Sigmoid colon (tissue), 7 donors: Measurements from ENCODE around the gene UBXN1. TPM values are rescaled to one million over a fixed set of nuclear protein-coding genes. Genes with fewer than 3 reads are reported as not detected.

Source experiments
- DNase-seq: peaks from one replicate; pipeline ENCODE4 v3.0.0-alpha.2; 2019
- H3K27ac ChIP-seq, 4 donors: fragments of 200-600 bp; sonication (generic); one replicate each; pipeline ENCODE4 v1.5.1; 2016 to 2019; ENCODE audit warnings: mild to moderate bottlenecking in 1 of 4
- H3K27me3 ChIP-seq, 3 donors: fragments of 200-600 bp; sonication (generic); one replicate each; pipeline ENCODE4 v1.5.1; 2019; ENCODE audit warnings: mild to moderate bottlenecking in 1 of 3
- H3K36me3 ChIP-seq, 4 donors: fragments of 200-600 bp; sonication (generic); one replicate each; pipeline ENCODE4 v1.5.1; 2016 to 2019
- H3K4me1 ChIP-seq, 4 donors: fragments of 200-600 bp; sonication (generic); one replicate each; pipeline ENCODE4 v1.5.1; 2017 to 2019
- H3K4me3 ChIP-seq, 4 donors: fragments of 200-600 bp; sonication (generic); one replicate each; pipeline ENCODE4 v1.5.1; 2017 to 2019; ENCODE audit warnings: mild to moderate bottlenecking in 2 of 4, moderate library complexity in 1 of 4
- H3K9me3 ChIP-seq, 4 donors: fragments of 200-600 bp in 3 of 4; sonication (generic) in 3 of 4; one replicate each; pipeline versions ENCODE4 v1.5.1 to v1.6.1; 2013 to 2019
- EP300 ChIP-seq, 4 donors: sonication (generic); formaldehyde crosslinking; IDR thresholded peaks; one replicate each; pipeline ENCODE4 v1.6.1; 2017; ENCODE audit warnings: antibody characterized with exemption in 4 of 4
- POLR2A ChIP-seq, 2 donors: fragments of 450-650 bp; IDR thresholded peaks; one replicate each; pipeline ENCODE4 v1.6.1; 2016; ENCODE audit warnings: antibody characterized with exemption in 2 of 2, mild to moderate bottlenecking in 2 of 2, moderate library complexity in 2 of 2
- POLR2AphosphoS5 ChIP-seq, 4 donors: sonication (generic); formaldehyde crosslinking; IDR thresholded peaks; one replicate each; pipeline ENCODE4 v1.6.1; 2017; ENCODE audit warnings: antibody characterized with exemption in 4 of 4
- WGBS, 2 donors: extraction: QIAGEN DNeasy Blood & Tissue Kit; methylation state at CpG; one replicate each; pipeline ENCODE4 v1.1.7; 2013; 5-methylcytosine and 5-hydroxymethylcytosine counted together
- intact Hi-C: fragments of 100-400 bp; cut with DNase I; formaldehyde crosslinking; loops from one replicate; pipeline ENCODE4 v1.15.1; 2023
- polyA plus RNA-seq, 3 donors: library from polyadenylated mRNA; stranded (reverse); fragments of 200-250 nt; gene quantifications; one replicate each; pipeline ENCODE4 v1.2.3, GENCODE V29; 2013
- total RNA-seq, 4 donors: library from RNA; depleted of rRNA; stranded (reverse); fragments of >200 nt; gene quantifications; one replicate each; pipeline ENCODE4 v1.1.0, GENCODE V29; 2016
- TF ChIP-seq, protein P1 (sequence below), 4 experiments: fragments of 450-650 bp in 3 of 4; fragments of 200-600 bp in 1 of 4; IDR thresholded peaks; one replicate each; pipeline ENCODE4 v1.5.1; 2016 to 2019; ENCODE audit warnings: antibody characterized with exemption in 4 of 4, mild to moderate bottlenecking in 3 of 4, moderate library complexity in 2 of 4
- donor health status: healthy with polysubstance abuse.
- donor health status: Bipolar disorder and iron deficiency.
- donor health status: healthy.

UBXN1 gene, protein sequence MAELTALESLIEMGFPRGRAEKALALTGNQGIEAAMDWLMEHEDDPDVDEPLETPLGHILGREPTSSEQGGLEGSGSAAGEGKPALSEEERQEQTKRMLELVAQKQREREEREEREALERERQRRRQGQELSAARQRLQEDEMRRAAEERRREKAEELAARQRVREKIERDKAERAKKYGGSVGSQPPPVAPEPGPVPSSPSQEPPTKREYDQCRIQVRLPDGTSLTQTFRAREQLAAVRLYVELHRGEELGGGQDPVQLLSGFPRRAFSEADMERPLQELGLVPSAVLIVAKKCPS
- total RNA-seq (100 to 1,000 TPM; 174 to 298 (median 199) TPM), polyA plus RNA-seq (100 to 1,000 TPM; 132 to 188 (median 174) TPM)

DNA sequence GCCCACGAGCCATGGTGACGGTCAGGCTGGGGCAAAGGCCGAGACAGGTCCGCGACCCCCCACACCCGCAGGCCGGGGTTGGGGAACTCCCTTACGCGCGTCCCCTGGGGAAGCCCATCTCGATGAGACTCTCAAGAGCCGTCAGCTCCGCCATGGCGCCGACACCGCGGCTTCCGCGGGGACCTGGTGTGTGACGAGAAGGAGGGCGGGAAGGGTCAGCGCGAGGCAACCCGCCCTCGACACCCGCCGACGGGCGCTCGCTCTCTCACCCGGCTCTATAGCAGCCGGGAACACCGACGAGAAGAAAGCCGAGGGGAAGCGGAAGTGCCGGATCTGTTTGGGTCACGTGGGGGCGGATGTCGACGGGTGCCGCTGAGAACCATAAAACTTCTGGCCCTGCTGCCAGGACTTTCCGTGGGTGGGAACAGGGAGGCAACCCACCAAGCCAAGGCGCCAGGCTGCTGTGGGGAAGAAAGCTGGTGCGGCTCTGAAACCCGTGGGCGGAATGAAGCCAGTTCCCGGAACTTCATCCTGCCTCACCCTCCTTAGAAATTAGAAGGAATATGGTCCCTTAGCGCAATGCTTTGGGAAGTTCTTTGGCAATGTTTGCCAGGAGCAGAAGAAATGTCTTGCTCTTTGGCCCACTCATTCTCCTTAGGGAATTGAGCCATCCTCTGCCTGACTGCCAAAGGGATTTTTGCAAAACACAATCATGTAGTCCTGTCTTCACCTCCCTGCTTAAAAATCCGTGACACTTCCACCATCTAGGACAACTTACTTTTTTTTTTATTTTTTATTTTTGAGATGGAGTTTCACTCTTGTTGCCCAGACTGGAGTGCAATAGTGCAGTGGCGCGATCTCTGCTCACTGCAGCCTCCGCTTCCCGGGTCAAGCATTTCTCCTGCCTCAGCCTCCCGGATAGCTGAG is at the start of gene UBXN1:
Gene UBXN1 (minus strand): TSS at position 304 of the 927 bp plus-strand sequence. CDS start 150 bp downstream, at position 154.
- DNase-seq = peak; percentile 96
- no peaks in the 10 kb centered on the region for H3K27me3 ChIP-seq
- WGBS, 2 donors = 7 to 9% methylated on average over 55 of the region's 55 CpGs
- no peaks in the 10 kb centered on the region for H3K9me3 ChIP-seq
- H3K27ac ChIP-seq = peak within 1 kb of the TSS; percentile 86 to 93 (median 92)
- H3K4me3 ChIP-seq = peak within 1 kb of the TSS; percentile 74 to 99 (median 96)
- intact Hi-C loops = no loop called here
- TF ChIP-seq EP300 (IDR thresholded peaks at IDR 0.05) (peak in 1 of 4 donors; percentile 38), POLR2A (IDR thresholded peaks at IDR 0.05) (peak; percentile 45 to 74), POLR2AphosphoS5 (IDR thresholded peaks at IDR 0.05) (peak; percentile 76 to 91 (median 84))
- TF ChIP-seq, protein P1, sequence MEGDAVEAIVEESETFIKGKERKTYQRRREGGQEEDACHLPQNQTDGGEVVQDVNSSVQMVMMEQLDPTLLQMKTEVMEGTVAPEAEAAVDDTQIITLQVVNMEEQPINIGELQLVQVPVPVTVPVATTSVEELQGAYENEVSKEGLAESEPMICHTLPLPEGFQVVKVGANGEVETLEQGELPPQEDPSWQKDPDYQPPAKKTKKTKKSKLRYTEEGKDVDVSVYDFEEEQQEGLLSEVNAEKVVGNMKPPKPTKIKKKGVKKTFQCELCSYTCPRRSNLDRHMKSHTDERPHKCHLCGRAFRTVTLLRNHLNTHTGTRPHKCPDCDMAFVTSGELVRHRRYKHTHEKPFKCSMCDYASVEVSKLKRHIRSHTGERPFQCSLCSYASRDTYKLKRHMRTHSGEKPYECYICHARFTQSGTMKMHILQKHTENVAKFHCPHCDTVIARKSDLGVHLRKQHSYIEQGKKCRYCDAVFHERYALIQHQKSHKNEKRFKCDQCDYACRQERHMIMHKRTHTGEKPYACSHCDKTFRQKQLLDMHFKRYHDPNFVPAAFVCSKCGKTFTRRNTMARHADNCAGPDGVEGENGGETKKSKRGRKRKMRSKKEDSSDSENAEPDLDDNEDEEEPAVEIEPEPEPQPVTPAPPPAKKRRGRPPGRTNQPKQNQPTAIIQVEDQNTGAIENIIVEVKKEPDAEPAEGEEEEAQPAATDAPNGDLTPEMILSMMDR (IDR thresholded peaks at IDR 0.05) = no peak
- H3K36me3 ChIP-seq = peaks cover 0 to 33% (median 10%) of the 10 kb centered on the region in 4 donors
- peaks cover 0 to 33% (median 21%) of the 10 kb centered on the region in 4 donors for H3K4me1 ChIP-seq

DNA sequence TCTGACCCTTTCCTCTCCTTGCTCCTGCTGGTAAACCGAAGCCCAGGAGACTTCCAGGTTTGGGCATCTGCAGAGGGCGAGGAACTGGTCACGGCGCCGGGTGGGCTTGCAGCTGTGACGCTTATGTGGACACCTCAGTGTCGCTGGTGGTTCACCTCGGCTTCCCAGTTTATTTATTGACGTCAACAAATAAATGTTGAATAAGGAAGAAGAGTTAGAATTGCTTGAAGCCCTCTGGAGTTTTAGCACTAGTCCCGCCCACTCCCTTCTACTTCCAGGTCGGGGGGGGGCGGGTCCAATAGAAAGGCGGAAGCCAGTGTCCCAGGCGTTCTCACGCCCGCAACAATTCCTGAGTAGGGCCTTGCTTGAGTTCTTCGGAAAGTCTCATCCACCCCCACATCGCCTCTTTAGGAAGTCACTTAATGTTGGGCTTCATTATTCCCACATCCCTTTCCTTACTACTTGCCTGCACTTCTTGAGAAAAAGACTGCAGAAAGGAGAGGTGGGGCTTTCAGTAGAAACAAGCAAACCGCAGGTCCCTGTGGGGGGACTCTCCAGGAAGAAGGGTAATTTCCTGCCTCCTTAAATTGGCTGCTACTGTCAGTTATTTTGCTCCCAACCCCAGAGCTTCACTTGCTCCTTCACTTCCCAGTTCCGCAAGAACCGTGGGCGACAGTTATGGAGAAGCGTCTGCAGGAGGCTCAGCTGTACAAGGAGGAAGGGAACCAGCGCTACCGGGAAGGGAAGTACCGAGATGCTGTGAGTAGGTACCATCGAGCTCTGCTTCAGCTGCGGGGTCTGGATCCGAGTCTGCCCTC is 49.5 kb upstream of the UBXN1 start, which contains the start of gene TTC9C:
Gene TTC9C (plus strand): TSS at position 316 of the 818 bp plus-strand sequence. CDS start 363 bp downstream, at position 679.
- WGBS, 2 donors = 0 to 1% methylated on average over 29 of the region's 29 CpGs

DNA sequence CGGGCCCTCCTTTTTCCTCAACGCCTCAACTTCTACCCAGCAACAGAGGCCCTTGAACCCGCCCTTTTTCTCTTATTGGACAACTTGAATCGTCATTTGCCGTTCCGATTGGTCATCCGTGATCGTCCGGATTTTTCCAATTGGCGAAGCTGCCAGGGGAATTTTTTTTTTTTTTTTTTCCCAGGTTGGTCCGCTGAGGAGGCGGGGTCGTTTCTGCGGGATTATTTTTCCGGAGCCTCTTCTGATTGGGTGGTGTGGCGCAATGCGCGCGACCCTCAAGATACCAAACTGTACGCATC is 48.9 kb upstream of the UBXN1 start:
- Histone ChIP-seq H3K27ac (peak overlapping the region; percentile 96 to 97 (median 96)), H3K9me3 (no peaks in the 10 kb centered on the region), H3K36me3 (peaks cover 8 to 22% (median 12%) of the 10 kb centered on the region in 4 donors), H3K4me1 (peaks cover 0 to 64% (median 55%) of the 10 kb centered on the region in 4 donors), H3K27me3 (no peaks in the 10 kb centered on the region), H3K4me3 (peak overlapping the region; percentile 84 to 98 (median 94))
- TF ChIP-seq EP300 (IDR thresholded peaks at IDR 0.05) (no peak), POLR2AphosphoS5 (IDR thresholded peaks at IDR 0.05) (no peak), POLR2A (IDR thresholded peaks at IDR 0.05) (no peak)
- TF ChIP-seq, protein P1 (IDR thresholded peaks at IDR 0.05) = no peak
- 0% methylated on average over 20 of the region's 20 CpGs for WGBS, 2 donors
- peak; percentile 94 for DNase-seq
- intact Hi-C loops = loop anchor here (2.0 to 5.0 kb wide), 4 partner anchors 25 to 106 kb away; partner anchors contain the start of genes B3GAT3, STX5, TAF6L and TEX54

More for the DNA sequence above, 49.5 kb upstream of the UBXN1 start, which contains the start of gene TTC9C:
- H3K27ac ChIP-seq = peak within 1 kb of the TSS; percentile 96 to 97 (median 96)
- H3K27me3 ChIP-seq = no peaks in the 10 kb centered on the region
- intact Hi-C loops = loop anchor here (2.0 to 5.0 kb wide), 4 partner anchors 24 to 106 kb away; partner anchors contain the start of genes B3GAT3, STX5, TAF6L and TEX54
- H3K4me3 ChIP-seq = peak within 1 kb of the TSS; percentile 84 to 98 (median 94)
- peaks cover 2 to 22% (median 8%) of the 10 kb centered on the region in 4 donors for H3K36me3 ChIP-seq
- H3K9me3 ChIP-seq = no peaks in the 10 kb centered on the region
- TF ChIP-seq EP300 (IDR thresholded peaks at IDR 0.05) (peak in 1 of 4 donors; percentile 5), POLR2AphosphoS5 (IDR thresholded peaks at IDR 0.05) (peak; percentile 80 to 95 (median 88)), POLR2A (IDR thresholded peaks at IDR 0.05) (peak; percentile 87)
- TF ChIP-seq, protein P1 (IDR thresholded peaks at IDR 0.05) = no peak
- peaks cover 0 to 63% (median 53%) of the 10 kb centered on the region in 4 donors for H3K4me1 ChIP-seq
- DNase-seq = peak; percentile 95
